Activated naive CD4-positive, alpha-beta T cell treated with anti-CD3 and anti-CD28 coated beads, Interleukin-2, amount 50 U/mL, for 72 hours (primary cell): ENCODE results near the gene DENND2D. TPM values are rescaled to one million over a fixed set of nuclear protein-coding genes. Genes with fewer than 3 reads are reported as not detected.

Experiments used
- ATAC-seq, 2 donors: fragments of 150-1000 bp; cut with Tn5 transposase; 2 replicates each; pipeline ENCODE4 v1.10.0; 2021; ENCODE audit warnings: mild to moderate bottlenecking in 2 of 2, moderate library complexity in 2 of 2
- DNase-seq, 2 donors: peaks; one replicate each; pipeline ENCODE4 v3.0.0; 2021 to 2022; ENCODE audit warnings: low spot score in 2 of 2
- H3K27ac Mint-ChIP-seq, 2 donors: one replicate each; pipeline ENCODE4 v1.8.0; 2022; ENCODE audit warnings: mild to moderate bottlenecking in 2 of 2, mixed read lengths in 2 of 2
- H3K36me3 Mint-ChIP-seq, 2 donors: one replicate each; pipeline ENCODE4 v1.8.0; 2022; ENCODE audit warnings: mixed read lengths in 2 of 2
- H3K9me3 Mint-ChIP-seq, 2 donors: one replicate each; pipeline ENCODE4 v1.8.0; 2022; ENCODE audit warnings: mixed read lengths in 2 of 2
- total RNA-seq, 2 donors: library from RNA; stranded (reverse); gene quantifications; one replicate each; pipeline ENCODE4 v1.2.3, GENCODE V29; 2022

Gene DENND2D
- total RNA-seq, 2 donors from 2014 or later: 213 to 221 TPM

DNA sequence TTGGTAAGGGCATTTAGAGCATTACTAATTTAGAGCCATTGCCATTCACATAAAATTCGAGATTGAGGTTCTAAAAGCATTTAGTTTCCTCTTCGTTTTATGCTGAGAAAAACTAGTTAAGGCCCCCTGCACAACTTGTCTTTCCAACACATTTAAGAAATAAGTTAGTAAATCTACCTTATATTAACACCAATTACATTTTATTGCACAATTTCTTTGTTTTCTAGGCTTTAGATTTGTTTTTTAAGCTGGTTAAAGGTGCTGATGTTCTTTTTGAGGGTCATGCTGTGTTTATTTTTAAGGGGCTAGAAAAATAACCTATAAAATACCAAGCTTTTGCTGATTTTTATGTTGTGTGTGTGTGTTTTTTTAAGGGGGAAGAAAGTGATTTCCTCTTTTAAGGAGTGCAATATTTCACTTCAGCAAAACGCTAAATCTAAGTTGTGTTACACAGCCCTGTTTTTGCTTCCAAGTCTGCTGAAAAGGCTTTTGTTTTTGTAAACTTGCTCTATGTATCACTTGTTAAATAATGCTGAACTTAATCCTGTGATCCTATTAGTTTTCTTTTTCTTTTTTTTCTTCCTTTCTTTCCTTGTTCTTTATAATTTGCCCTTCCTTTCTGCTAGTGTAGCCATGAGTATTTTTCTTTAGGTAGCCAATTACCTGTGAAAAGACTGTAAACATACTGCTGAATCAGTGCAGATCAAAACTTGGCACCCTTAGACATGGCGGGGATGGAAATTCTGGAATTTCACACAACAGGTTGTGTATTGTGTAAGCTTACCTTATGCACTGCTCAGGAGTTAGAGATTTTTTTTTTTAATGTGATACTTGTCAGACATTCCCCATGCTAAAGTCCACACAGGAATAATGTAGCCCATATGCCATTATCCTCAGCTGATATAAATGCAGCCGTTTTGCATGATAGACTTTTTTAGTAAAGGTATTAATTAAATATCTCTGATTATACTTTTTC, 58.9 kb downstream of the DENND2D start:
- ATAC-seq: no peak
- no peaks in the 10 kb centered on the region for H3K9me3 Mint-ChIP-seq

GRCh38 chr1:111140680-111140967, 59.8 kb downstream of the DENND2D start:
- Mint-ChIP-seq H3K9me3 (no peaks in the 10 kb centered on the region), H3K27ac (peak overlapping the region in 1 of 2 donors; percentile 94), H3K36me3 (peaks cover 12 to 28% of the 10 kb centered on the region in 2 donors)
- DNase-seq: no peak
- no peak for ATAC-seq

More for the DNA sequence above, 58.9 kb downstream of the DENND2D start:
- no peak for DNase-seq
- Mint-ChIP-seq H3K36me3 (peaks cover 12 to 22% of the 10 kb centered on the region in 2 donors), H3K27ac (peak overlapping the region; percentile 57 to 94)

DNA sequence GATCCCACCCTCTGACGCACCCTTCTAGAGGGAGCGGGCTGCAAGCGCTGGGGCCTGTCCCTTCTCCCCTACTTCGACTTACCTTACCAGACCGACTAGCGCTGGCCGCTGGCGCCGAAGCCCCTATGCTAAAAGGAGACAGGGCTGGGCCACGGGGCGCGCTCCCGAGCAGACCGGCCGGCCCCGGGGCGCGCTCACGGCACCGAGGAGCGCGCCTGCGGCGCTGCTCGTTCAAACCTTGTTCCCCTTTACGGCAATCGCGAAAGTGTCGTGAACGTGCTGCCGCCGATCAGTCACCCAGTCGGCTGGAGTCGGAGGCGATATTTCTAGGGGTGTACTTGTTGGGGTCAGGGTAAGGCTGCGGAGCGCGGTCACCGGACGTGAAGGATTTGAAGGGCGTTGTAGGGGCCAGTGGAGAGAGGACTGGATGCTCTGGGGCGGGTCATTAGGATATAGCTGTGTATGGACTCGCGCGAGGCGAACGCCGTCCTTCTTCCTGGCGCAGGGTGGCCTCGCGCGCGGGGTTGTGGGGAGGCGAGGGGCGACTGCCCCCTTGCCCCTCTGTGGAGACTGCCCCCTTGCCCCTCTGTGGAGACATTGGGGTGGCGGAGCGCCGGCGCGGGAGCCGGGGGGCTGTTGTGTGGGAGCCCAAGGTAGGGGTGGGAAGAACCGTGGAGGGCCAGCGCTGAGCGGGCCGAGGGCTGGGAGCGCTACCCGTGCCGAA, 60.3 kb downstream of the DENND2D start, which contains the start of the genes CEPT1 and DRAM2:
TSS of gene CEPT1 (plus strand) at position 268 of the 724 bp plus-strand sequence. CDS start 7,492 bp downstream, outside the sequence.
TSS of gene DRAM2 (minus strand) at position 138 of the 724 bp plus-strand sequence. CDS start 8,539 bp downstream, outside the sequence.
- peaks cover 12 to 33% of the 10 kb centered on the region in 2 donors for H3K36me3 Mint-ChIP-seq
- H3K27ac Mint-ChIP-seq: peak within 1 kb of the TSS; percentile 94 to 100
- ATAC-seq (peak; percentile 80 to 84), DNase-seq (peak; percentile 87 to 91)
- no peaks in the 10 kb centered on the region for H3K9me3 Mint-ChIP-seq

DNA sequence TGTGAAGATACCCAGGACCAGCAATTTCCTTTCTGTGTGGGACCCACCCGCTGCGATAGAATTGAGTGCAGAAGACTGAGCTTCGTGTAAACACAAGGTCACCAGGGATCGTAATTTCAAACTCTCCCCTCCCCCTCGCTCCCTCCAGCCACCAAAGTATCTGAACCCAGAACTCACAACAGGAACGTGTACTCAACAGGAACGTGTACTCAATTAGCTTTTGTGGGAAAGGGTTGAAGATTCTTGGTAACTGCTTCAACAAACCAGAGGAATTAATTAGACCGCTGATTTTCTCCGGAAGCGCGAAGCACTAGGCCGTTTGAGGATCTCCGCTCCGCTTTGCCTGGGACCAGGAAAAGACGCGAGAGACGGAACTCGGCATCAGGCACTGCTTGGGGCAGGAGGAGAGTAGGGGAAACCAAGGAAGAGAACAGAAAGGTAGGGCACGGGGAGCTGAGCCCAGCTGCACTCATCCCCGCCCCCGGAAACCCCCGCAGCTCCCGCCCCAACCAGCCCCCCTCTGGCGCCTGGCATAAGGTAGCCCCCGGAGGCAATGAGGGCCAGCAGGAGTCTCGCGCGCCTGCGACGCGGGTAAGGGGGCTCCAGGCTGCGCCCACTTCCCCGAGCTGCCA, 61.0 kb downstream of the DENND2D start:
- DNase-seq (peak in 1 of 2 donors; percentile 42), ATAC-seq (peak; percentile 6 to 63)
- Mint-ChIP-seq H3K27ac (peak overlapping the region; percentile 94 to 100), H3K36me3 (peaks cover 12 to 36% of the 10 kb centered on the region in 2 donors), H3K9me3 (no peaks in the 10 kb centered on the region)

Other genes starting within 250 kb of the DENND2D start
- 10 to 100 TPM in 1 of 2 donors, 1 to 10 TPM in 1; 6.9 to 15.8 TPM for gene LRIF1, start 236.7 kb downstream of the DENND2D start, total RNA-seq
- 10 to 100 TPM; 23.0 to 36.1 TPM for gene DRAM2, start 60.6 kb downstream of the DENND2D start, total RNA-seq
- gene CEPT1, start 60.4 kb downstream of the DENND2D start, total RNA-seq: 10 to 100 TPM; 22.9 to 41.6 TPM
- gene CHI3L2, start 27.1 kb upstream of the DENND2D start, total RNA-seq: 10 to 100 TPM; 13.8 to 25.0 TPM
- under 1 TPM in 1 of 2 donors, not detected in 1; 0.25 TPM for gene CHIA, start 90.2 kb upstream of the DENND2D start, total RNA-seq
- 1 to 10 TPM; 2.7 to 6.9 TPM for gene OVGP1, start 227.1 kb upstream of the DENND2D start, total RNA-seq
- gene WDR77, start 248.6 kb upstream of the DENND2D start, total RNA-seq: 10 to 100 TPM; 33.9 to 39.2 TPM
- 100 to 1,000 TPM; 320 to 332 TPM for gene ATP5PB, start 248.8 kb upstream of the DENND2D start, total RNA-seq